Lung (tissue), 12 donors: Measurements from ENCODE around the gene CEP72. TPM values are rescaled to one million over a fixed set of nuclear protein-coding genes. Genes with fewer than 3 reads are reported as not detected.

Source experiments
- ATAC-seq: fragments of 200-7000 bp; cut with Tn5 transposase; one replicate; pipeline ENCODE4 v1.9.1; 2020; ENCODE audit warnings: moderate number of reproducible peaks; ENCODE audit not compliant: insufficient read depth, low FRiP score
- DNase-seq, 3 donors: peaks; one replicate each; pipeline ENCODE4 v3.0.0-alpha.2; 2013 to 2017
- H3K27ac ChIP-seq, 2 donors: one replicate each; pipeline ENCODE4 v1.5.1; 2013; ENCODE audit warnings: mild to moderate bottlenecking in 2 of 2, moderate library complexity in 2 of 2, control low read depth in 1 of 2, inconsistent platforms in 1 of 2, low read depth in 1 of 2, low read length in 1 of 2
- H3K27me3 ChIP-seq, 3 donors: one replicate each; pipeline ENCODE4 v1.5.1; 2013; ENCODE audit warnings: low read length in 2 of 3; ENCODE audit not compliant: control insufficient read depth in 3 of 3, insufficient read depth in 3 of 3
- H3K36me3 ChIP-seq, 4 donors: one replicate each; pipeline ENCODE4 v1.5.1; 2013; ENCODE audit warnings: low read length in 4 of 4, mild to moderate bottlenecking in 1 of 4, moderate library complexity in 1 of 4; ENCODE audit not compliant: control insufficient read depth in 4 of 4, insufficient read depth in 4 of 4
- H3K4me1 ChIP-seq, 5 donors: one replicate each; pipeline ENCODE4 v1.5.1; 2013; ENCODE audit warnings: low read length in 5 of 5, mild to moderate bottlenecking in 2 of 5, moderate library complexity in 1 of 5; ENCODE audit not compliant: control insufficient read depth in 5 of 5, insufficient read depth in 5 of 5
- H3K4me3 ChIP-seq: one replicate; pipeline ENCODE4 v1.5.1; 2013; ENCODE audit warnings: mild to moderate bottlenecking, control low read depth, moderate library complexity
- H3K9ac ChIP-seq, 2 donors: one replicate each; pipeline ENCODE4 v1.5.1; 2013; ENCODE audit warnings: low read length in 2 of 2, control low read depth in 1 of 2; ENCODE audit not compliant: insufficient read depth in 1 of 2
- H3K9me3 ChIP-seq, 4 donors: one replicate each; pipeline ENCODE4 v1.5.1; 2013; ENCODE audit warnings: low read length in 3 of 4, mild to moderate bottlenecking in 1 of 4, moderate library complexity in 1 of 4; ENCODE audit not compliant: control insufficient read depth in 4 of 4, insufficient read depth in 3 of 4
- CTCF ChIP-seq: IDR thresholded peaks from 2 replicates; pipeline ENCODE4 v1.5.1; 2012; ENCODE audit warnings: mild to moderate bottlenecking; ENCODE audit errors: control extremely low read depth, extremely low read depth
- WGBS, 2 donors: extraction: QIAGEN DNeasy Blood & Tissue Kit; methylation state at CpG; one replicate each; pipeline ENCODE4 v1.1.7; 2013; 5-methylcytosine and 5-hydroxymethylcytosine counted together
- polyA plus RNA-seq, 2 donors: library from polyadenylated mRNA; stranded (reverse); fragments of 200-250 nt; gene quantifications; one replicate each; pipeline ENCODE4 v1.2.1, GENCODE V29; 2013
- total RNA-seq, 2 donors: library from RNA; depleted of rRNA in 1 of 2; stranded (reverse); fragments of >200 nt in 1 of 2; gene quantifications; one replicate each; pipeline ENCODE4 v1.2.1, GENCODE V29; 2014 to 2021
- donor health status: control.
- donor health status: control.
- donor health status: Bipolar disorder and iron deficiency.
- donor health status: healthy.
- donor health status: DM: yes; HTN: yes; CAD: no.

The CEP72 gene
- total and polyA plus RNA-seq, 4 donors = 3.1 to 12.1 (median 6.0) TPM

- Histone ChIP-seq H3K36me3 (peaks cover 0 to 37% (median 6%) of the 10 kb centered on the region in 4 donors), H3K27me3 (no peaks in the 10 kb centered on the region), H3K9me3 (no peaks in the 10 kb centered on the region), H3K27ac (no peak overlapping the region), H3K4me3 (no peak overlapping the region), H3K9ac (no peak overlapping the region), H3K4me1 (no peaks in the 10 kb centered on the region)
- TF ChIP-seq CTCF = no peak
- ATAC-seq = no peak
- no peak for DNase-seq
- WGBS, 2 donors = 96% methylated on average over 31 of the region's 31 CpGs
These were observed 10.9 kb downstream of the CEP72 start for GRCh38 chr5:622946-623522.

GRCh38 chr5:623531-623930 lies 11.4 kb downstream of the CEP72 start:
- no peak for DNase-seq
- Histone ChIP-seq H3K4me3 (no peak overlapping the region), H3K27ac (no peak overlapping the region), H3K9me3 (no peaks in the 10 kb centered on the region), H3K36me3 (peaks cover 0 to 39% (median 6%) of the 10 kb centered on the region in 4 donors), H3K9ac (no peak overlapping the region), H3K4me1 (no peaks in the 10 kb centered on the region), H3K27me3 (no peaks in the 10 kb centered on the region)
- 94 to 96% methylated on average over 13 of the region's 13 CpGs for WGBS, 2 donors
- TF ChIP-seq CTCF = no peak
- ATAC-seq = no peak

- DNase-seq (no peak), ATAC-seq (no peak)
- TF ChIP-seq CTCF = no peak
- no peak overlapping the region for H3K4me3 ChIP-seq
- WGBS, 2 donors = 95% methylated on average over 37 to 38 of the region's 38 CpGs
- H3K27ac ChIP-seq = no peak overlapping the region
- H3K36me3 ChIP-seq = peaks cover 0 to 39% (median 6%) of the 10 kb centered on the region in 4 donors
- no peaks in the 10 kb centered on the region for H3K9me3 ChIP-seq
- no peaks in the 10 kb centered on the region for H3K27me3 ChIP-seq
- H3K4me1 ChIP-seq = no peaks in the 10 kb centered on the region
- no peak overlapping the region for H3K9ac ChIP-seq
These were observed 12.2 kb downstream of the CEP72 start for GRCh38 chr5:624118-624950.
